IPS-18a (cell line): Measurements from ENCODE around the gene GRIP2.

Source experiments
- H3K27ac ChIP-seq: one replicate; pipeline ENCODE4 v1.5.1; 2013; ENCODE audit warnings: low read length
- H3K27me3 ChIP-seq: one replicate; pipeline ENCODE4 v1.6.1; 2013; ENCODE audit warnings: mild to moderate bottlenecking, low read length; ENCODE audit not compliant: control insufficient read depth, insufficient read depth
- H3K36me3 ChIP-seq: one replicate; pipeline ENCODE4 v1.6.1; 2013; ENCODE audit warnings: low read depth, low read length; ENCODE audit not compliant: control insufficient read depth
- H3K4me1 ChIP-seq: one replicate; pipeline ENCODE4 v1.6.1; 2013; ENCODE audit warnings: low read depth, low read length; ENCODE audit not compliant: control insufficient read depth
- H3K4me3 ChIP-seq: one replicate; pipeline ENCODE4 v1.5.1; 2013; ENCODE audit warnings: low read length
- H3K9ac ChIP-seq: one replicate; pipeline ENCODE4 v1.6.1; 2013; ENCODE audit warnings: mild to moderate bottlenecking, low read length, moderate library complexity
- H3K9me3 ChIP-seq: one replicate; pipeline ENCODE4 v1.6.1; 2013; ENCODE audit warnings: low read depth, low read length; ENCODE audit not compliant: control insufficient read depth

The GRIP2 gene

DNA sequence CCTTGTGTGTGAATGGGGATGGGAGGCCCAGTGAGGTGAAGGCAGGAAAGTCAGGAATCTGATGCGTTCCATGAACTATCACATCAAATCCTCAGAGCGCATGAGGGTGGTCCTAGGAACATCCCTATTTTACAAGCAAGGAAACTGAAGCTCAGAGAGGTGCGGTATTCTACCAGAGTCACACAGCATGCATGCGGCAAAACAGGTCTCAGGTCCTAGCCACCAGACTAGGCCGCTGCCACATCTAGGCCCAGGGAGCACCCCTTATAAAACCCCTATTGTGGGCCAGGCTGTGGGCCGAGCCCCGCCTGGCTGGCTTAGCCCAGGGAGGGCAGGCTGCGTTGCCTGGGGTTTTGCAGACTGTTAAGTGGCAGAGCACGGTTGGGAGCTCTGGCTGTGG lies 17.9 kb upstream of the GRIP2 start:
- H3K4me1 ChIP-seq = no peaks in the 10 kb centered on the region
- H3K27ac ChIP-seq = no peak overlapping the region
- H3K9ac ChIP-seq = no peak overlapping the region
- no peaks in the 10 kb centered on the region for H3K27me3 ChIP-seq
- H3K9me3 ChIP-seq = no peaks in the 10 kb centered on the region
- H3K4me3 ChIP-seq = no peak overlapping the region
- H3K36me3 ChIP-seq = no peaks in the 10 kb centered on the region

DNA sequence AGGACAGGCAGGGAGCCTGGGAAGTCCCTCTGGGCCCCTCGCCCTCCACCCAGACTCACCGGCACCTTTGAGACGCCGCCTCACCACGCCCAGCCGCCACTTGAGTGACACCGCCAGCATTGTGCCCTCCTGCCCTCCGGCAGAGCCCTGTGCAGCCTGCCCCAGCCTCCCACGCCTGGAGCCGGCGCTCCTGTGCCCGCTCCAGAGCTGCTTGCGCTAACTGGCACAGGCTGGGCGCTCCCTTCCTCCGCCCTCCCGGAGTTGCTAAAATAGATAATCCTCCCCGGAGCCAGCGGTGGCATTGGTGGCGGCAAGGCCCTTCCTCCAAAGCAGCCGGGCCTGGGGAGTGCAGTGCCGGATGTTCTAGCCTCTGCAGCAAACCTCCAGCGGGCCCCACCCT lies 15.7 kb upstream of the GRIP2 start:
- Histone ChIP-seq H3K9me3 (no peaks in the 10 kb centered on the region), H3K9ac (no peak overlapping the region), H3K4me3 (no peak overlapping the region), H3K27me3 (no peaks in the 10 kb centered on the region), H3K4me1 (no peaks in the 10 kb centered on the region), H3K36me3 (no peaks in the 10 kb centered on the region), H3K27ac (no peak overlapping the region)

DNA sequence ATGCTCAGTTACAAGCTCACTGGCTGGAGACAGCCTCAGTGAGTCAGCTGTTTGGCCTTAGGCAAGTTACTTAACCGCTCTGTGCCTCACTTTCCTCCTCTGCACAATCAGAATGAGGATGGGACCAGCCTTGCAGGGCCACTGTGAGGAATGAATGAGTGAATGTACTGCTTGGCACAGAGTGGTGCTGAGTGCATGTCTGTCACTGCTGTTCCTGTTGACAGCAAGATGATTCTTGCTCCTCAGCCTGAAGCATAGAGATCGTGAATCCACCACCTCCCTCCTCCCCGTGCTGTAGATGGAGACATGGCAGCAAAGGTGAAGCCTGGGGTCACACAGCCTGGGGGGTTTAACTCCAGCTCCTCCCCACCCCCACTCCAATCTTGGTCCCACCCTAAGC lies 14.6 kb upstream of the GRIP2 start:
- Histone ChIP-seq H3K36me3 (no peaks in the 10 kb centered on the region), H3K27ac (no peak overlapping the region), H3K9ac (no peak overlapping the region), H3K4me3 (no peak overlapping the region), H3K27me3 (no peaks in the 10 kb centered on the region), H3K9me3 (no peaks in the 10 kb centered on the region), H3K4me1 (no peaks in the 10 kb centered on the region)

DNA sequence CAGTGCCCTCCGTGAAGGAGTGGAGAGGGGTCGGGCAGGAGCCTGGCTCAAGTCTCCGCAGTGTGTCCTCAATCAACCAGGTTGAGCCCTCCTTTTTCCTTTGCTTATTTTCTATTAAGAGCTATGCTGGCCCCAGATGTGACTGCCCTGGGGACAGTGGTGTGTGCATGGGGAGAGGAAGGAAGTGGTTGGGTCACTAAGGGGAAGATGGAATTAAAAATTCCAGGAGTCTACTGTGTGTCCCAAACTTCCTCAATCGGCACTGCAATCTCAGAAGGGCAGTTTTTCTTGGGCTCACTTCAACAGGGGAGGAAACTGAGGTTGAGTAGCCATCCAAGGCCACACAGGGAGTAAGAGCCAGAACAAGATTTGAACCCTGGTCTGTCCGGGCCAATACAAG lies 13.7 kb upstream of the GRIP2 start:
- Histone ChIP-seq H3K36me3 (no peaks in the 10 kb centered on the region), H3K9me3 (no peaks in the 10 kb centered on the region), H3K27ac (no peak overlapping the region), H3K9ac (no peak overlapping the region), H3K4me1 (no peaks in the 10 kb centered on the region), H3K4me3 (no peak overlapping the region), H3K27me3 (no peaks in the 10 kb centered on the region)

DNA sequence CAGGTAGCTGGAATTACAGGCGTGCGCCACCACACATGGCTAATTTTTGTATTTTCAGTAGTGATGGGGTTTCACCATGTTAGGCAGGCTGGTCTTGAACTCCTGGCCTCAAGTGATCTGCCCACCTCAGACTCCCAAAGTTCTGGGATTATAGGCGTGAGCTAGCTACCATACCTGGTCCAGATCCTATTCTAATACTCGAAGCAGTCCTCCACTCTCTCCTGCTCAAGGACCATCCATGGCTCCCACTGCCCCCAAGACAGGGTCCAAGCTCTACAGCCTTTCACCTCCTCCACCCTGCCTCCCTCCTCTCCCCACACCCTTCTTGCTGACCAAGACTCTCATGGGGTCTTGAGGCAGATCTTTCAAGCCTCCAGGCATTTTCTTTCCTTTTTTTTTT lies 12.6 kb upstream of the GRIP2 start:
- H3K36me3 ChIP-seq = no peaks in the 10 kb centered on the region
- H3K27me3 ChIP-seq = no peaks in the 10 kb centered on the region
- no peaks in the 10 kb centered on the region for H3K4me1 ChIP-seq
- H3K9ac ChIP-seq = no peak overlapping the region
- no peak overlapping the region for H3K27ac ChIP-seq
- no peak overlapping the region for H3K4me3 ChIP-seq
- no peaks in the 10 kb centered on the region for H3K9me3 ChIP-seq

DNA sequence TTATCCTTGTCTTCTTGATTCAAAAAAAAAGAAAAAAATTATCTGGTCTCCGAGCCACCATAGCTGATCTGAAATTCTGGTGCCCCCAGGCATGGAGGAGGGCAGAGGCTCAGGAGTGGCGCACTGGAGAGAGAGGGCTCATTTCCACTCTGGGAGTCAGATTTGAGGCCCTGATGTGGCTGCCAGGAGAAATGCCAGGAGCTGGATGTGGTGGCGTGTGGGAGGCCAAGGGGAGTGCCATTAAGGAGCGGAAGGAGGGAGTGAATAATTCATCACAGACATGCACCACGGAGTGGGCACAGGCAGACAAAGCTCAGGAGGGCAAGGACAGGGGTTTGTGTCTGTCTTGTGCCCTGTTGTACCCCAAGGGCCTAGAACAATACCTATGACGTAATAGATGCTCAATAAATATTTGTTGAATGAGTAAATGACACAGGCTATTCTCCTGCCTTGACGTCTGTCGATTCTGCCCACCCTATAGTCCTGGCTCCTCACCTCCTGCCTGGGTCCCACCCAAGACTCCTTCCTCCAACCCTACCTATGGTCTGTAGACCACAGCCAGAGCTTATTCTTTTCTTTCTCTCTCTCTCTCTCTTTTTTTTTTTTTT lies 12.0 kb upstream of the GRIP2 start:
- H3K4me1 ChIP-seq = no peaks in the 10 kb centered on the region
- no peak overlapping the region for H3K27ac ChIP-seq
- no peaks in the 10 kb centered on the region for H3K36me3 ChIP-seq
- H3K9me3 ChIP-seq = no peaks in the 10 kb centered on the region
- no peak overlapping the region for H3K4me3 ChIP-seq
- H3K9ac ChIP-seq = no peak overlapping the region
- H3K27me3 ChIP-seq = no peaks in the 10 kb centered on the region

DNA sequence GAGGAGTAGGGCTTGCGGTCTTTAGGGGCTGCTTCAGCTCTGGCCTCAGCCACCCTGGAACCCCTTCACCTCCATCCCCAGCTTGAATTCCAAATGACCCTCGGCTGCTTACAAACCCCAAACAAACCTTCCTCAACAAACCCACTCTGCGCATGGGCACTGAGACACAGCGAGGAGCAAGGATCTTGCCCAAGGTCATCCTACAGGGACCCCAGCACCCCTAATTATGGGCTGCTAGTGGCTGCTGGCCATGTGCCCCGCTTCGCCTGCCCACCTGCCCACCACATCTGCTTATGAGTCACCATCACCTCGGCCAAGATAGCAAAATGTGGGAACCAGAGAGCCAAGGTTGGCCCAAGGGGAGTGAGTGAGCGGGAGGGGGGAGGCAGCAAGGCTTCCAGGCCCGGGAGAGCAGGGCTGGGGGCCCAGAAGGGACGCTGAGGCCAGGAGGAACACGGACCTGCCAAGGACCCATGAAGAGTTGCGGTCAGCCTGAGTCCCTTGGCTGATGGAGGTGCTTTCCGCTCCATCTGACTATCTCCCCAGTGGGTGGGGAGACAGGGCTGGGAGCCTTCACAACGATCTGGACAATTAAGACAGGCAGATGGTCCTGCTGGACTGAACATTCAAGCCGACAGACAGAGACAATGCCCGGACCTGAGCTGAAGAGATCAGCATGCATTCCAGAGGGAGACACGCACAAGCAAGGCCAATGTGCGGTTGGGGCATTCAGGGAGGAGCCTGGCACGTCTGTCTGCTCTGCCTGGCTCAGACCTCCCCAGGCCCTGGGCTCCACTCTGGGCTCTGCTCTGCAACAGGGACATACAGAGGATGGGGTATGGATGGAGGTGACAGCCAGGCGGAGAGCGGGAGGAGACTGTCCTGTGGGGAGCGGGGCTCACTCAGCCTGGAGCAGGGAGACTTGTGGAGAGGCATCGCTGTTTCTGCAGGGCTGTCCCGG lies 10.8 kb upstream of the GRIP2 start:
- no peak overlapping the region for H3K9ac ChIP-seq
- no peaks in the 10 kb centered on the region for H3K27me3 ChIP-seq
- no peaks in the 10 kb centered on the region for H3K9me3 ChIP-seq

DNA sequence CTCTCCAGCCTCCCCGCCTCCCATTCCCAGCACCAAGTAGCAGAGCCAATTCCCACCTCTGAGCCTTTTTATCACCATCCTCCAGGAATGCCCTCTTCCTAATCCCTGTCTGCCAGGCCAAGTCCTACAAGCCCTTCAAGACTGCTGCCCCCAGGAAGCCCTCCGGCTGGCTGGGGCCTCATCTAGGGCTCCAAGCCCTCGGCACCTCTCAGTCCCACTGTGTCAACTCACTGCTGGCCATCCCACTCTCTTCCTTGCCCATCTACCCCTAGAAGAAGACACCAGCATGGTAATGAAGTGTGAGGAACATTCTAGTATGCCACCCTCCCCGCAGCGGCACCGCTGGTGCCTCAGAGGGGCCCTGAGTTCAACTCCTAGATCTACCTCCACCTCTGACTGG lies 10.0 kb upstream of the GRIP2 start:
- no peaks in the 10 kb centered on the region for H3K4me1 ChIP-seq
- no peaks in the 10 kb centered on the region for H3K36me3 ChIP-seq
- no peak overlapping the region for H3K4me3 ChIP-seq
- no peak overlapping the region for H3K27ac ChIP-seq
- no peaks in the 10 kb centered on the region for H3K27me3 ChIP-seq
- no peak overlapping the region for H3K9ac ChIP-seq
- H3K9me3 ChIP-seq = no peaks in the 10 kb centered on the region

More for the DNA sequence above, 10.8 kb upstream of the GRIP2 start:
- Histone ChIP-seq H3K4me1 (no peaks in the 10 kb centered on the region), H3K36me3 (no peaks in the 10 kb centered on the region), H3K4me3 (no peak overlapping the region), H3K27ac (no peak overlapping the region)

DNA sequence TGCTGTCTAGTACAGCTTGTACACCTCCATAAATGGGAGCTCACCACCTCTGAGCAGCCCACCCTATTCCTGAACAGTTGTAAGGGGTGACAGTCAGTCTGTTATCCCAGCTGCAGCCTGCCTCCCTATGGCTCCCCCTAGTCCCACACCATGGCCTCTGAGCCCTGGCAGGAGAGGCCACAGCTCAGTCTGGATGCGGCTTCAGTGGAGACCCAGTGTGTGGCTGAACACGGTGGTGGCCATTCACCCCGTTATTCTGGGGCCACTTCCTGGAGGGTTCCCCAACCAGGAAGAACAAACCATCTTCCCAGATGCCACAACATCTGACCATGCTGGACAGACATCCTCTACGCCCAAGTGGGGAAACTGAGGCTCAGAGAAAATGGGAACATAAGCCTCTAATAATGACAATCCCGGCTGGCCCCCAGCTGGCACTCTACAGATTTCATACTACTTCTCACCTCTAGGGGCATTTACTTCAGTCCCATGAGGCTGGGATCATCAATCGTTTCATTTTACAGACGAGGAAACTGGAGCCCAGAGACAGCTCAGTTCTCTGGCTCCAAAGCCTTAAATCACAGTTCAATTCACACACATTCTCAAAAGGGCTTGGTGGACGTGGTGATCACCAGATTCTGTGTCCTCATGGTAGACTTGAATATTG lies 9.2 kb upstream of the GRIP2 start:
- H3K27me3 ChIP-seq = no peaks in the 10 kb centered on the region
- no peak overlapping the region for H3K9ac ChIP-seq
- no peak overlapping the region for H3K27ac ChIP-seq
- H3K36me3 ChIP-seq = no peaks in the 10 kb centered on the region
- no peak overlapping the region for H3K4me3 ChIP-seq
- H3K4me1 ChIP-seq = no peaks in the 10 kb centered on the region
- no peaks in the 10 kb centered on the region for H3K9me3 ChIP-seq

DNA sequence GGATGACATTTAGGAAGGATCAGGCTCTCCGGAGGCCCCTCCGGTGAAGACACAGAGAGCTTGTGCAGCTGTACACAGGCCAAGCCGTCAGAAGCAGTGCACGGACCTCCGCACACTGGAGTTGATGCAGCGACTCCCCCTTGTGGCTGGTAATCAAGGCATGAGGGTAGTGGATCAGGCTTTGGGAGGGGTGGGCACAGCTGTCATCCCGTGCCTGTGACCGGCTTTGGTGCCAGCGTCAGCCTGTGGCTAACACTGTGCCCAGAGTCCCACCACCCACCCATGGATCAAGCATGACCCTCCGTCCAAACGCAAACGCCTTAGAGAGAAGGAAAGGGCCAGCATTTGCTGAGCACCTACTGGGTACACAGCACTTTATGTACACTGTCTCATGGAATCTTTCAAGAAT lies 8.2 kb upstream of the GRIP2 start:
- no peak overlapping the region for H3K27ac ChIP-seq
- no peak overlapping the region for H3K4me3 ChIP-seq
- no peaks in the 10 kb centered on the region for H3K36me3 ChIP-seq
- H3K9me3 ChIP-seq = no peaks in the 10 kb centered on the region
- no peak overlapping the region for H3K9ac ChIP-seq
- H3K27me3 ChIP-seq = no peaks in the 10 kb centered on the region
- no peaks in the 10 kb centered on the region for H3K4me1 ChIP-seq

DNA sequence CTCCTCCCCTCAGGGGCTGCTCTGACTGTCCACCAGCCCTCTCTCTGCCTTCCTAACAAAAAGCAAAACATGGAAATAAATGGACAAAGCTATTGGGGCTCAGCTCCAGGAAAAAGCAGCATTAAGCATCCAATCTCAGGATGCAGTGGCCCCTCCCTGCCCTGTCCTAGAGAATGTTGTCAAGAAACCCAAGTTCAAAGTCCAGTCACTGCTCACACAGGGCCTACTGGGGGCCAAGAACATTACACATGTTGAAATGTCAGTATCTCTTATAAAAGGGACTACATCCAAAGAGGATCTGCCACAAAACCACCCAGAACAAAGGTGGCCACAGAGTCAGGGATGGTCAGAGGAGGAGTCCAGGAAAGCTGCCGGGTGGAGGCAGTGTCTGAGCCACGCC lies 7.6 kb upstream of the GRIP2 start:
- Histone ChIP-seq H3K4me1 (no peaks in the 10 kb centered on the region), H3K27me3 (no peaks in the 10 kb centered on the region), H3K4me3 (no peak overlapping the region), H3K27ac (no peak overlapping the region), H3K9ac (no peak overlapping the region), H3K9me3 (no peaks in the 10 kb centered on the region), H3K36me3 (no peaks in the 10 kb centered on the region)
